IPS DF 4.7 (cell line): ENCODE data around the gene MAP3K4.
"Not testable (repeated sequence)": the region's sequence is repeated elsewhere in the genome, so short reads cannot be mapped to it uniquely, and the experiment has no call there.

Experiments
- DNase-seq: peaks from one replicate; pipeline ENCODE4 v3.0.0-alpha.2; 2013; ENCODE audit warnings: low spot score; ENCODE audit errors: extremely low read depth

Gene MAP3K4

GRCh38 chr6:161116554-161116953 lies 125.0 kb downstream of the MAP3K4 start:
- no peak for DNase-seq

DNA sequence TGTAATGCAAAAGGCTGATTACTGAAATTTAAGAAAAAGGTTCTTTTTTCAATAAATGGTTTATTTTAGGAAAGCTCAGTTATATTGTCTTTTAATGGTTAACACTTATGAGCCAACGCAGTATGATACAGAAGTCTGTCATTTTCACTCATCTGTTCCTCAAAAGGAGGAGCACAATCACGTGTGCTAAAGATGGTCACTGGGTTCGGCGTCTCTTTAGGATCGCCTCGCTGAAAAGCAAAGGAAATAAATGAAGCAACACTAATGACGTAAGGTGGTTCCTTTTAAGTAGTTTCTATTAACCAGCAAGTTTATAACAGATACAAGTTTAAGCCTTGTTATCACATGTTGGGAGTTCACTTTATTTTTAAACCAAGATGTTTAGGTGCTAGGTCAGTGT lies 125.7 kb downstream of the MAP3K4 start:
- DNase-seq: no peak

GRCh38 chr6:161117942-161118341 lies 126.4 kb downstream of the MAP3K4 start:
- no peak for DNase-seq

GRCh38 chr6:161123319-161123718 lies 131.8 kb downstream of the MAP3K4 start:
- DNase-seq: not testable (repeated sequence)

DNA sequence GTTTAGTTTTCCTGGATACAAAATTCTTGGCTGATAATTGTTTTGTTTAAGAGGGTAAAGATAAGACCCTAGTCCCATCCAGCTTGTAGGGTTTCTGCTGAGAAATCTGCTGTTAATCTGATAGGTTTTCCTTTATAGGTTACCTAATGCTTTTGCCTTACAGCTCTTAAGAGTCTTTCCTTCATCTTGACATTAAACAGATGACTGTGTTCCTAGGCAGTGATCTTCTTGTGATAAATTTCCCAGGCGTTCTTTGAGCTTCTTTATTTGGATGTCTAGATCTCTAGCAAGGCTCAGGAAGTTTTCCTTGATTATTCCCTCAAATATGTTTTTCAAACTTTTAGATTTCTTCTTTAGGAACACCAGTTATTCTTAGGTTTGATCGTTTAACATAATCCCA lies 134.0 kb downstream of the MAP3K4 start:
- no peak for DNase-seq

DNA sequence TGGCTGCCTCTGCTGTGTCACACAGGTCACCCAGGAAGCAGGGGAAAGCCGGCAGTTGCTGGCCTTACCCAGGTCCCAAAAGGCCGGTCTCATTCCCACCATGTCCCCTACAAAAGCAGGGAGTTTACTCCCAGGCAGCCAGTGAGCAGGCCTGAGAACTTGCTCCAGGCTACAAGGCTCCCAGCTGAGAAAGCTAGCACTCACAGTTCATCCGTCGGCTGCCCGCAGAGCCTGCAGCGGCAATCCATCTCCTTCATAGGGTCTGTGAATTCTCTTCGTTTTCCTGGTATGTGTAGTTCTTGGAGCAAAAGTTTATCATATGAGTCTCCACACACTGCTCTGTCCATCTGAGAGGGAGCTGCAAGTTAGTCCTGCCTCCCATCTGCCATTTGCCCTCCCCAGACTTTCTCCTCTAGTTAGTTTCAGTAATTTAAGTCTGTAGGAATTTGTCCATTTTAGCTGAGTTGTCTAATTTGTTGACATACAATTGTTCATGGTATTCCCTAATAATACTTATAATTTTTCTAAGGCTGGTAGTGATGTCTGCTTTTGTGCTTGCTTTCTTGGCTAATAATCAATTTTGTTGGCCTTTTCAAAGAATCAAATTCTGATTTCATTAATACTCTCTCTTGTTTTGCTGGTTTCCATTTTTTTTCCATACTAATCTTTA lies 135.6 kb downstream of the MAP3K4 start:
- no peak for DNase-seq

DNA sequence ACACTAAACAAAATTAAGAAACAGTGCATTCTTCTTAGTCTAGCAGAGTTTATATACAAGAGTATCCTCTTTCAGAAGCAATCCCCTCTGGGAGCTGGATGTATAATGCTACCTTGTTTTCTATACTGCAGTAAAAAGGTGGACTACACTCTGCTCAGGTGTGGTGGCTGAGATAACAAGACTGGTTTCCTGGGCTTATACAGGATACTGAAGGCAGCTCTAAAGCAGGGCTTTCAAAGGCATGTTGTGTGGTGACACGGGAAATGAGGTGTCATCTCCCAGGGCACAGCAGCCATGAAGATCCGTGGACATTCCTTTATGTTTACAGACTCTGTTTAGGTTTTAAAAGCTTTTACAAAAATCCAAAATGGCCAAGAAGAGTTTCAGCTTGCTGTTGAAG lies 136.7 kb downstream of the MAP3K4 start:
- DNase-seq: no peak

- DNase-seq: no peak
Measured at GRCh38 chr6:161128680-161129196, 137.2 kb downstream of the MAP3K4 start.

GRCh38 chr6:161130541-161130940 lies 139.0 kb downstream of the MAP3K4 start:
- DNase-seq: no peak

- DNase-seq: no peak
Measured at GRCh38 chr6:161130967-161131766, 139.6 kb downstream of the MAP3K4 start.

GRCh38 chr6:161132384-161132783 lies 140.8 kb downstream of the MAP3K4 start:
- no peak for DNase-seq

DNA sequence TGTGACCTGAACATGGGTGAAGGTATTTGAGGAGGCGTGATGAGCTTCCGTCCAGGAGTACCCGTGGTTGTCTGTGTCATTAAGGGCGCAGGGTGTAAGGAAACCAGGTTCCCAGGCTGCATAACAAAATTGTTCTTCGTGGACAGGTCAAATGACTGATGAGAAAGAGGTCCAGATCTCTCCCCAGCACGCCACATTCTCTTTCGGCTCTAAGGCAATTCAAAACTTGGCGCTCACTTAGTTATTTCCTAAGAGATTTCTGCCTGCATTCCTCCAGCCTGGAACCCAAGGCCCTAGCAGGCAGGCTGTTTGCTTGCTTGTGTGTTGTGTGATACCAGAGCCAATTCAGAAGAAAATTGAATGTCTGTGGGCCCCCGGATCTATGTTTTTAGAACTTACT lies 142.4 kb downstream of the MAP3K4 start:
- DNase-seq: no peak

GRCh38 chr6:161134550-161135298 lies 143.2 kb downstream of the MAP3K4 start:
- no peak for DNase-seq

- DNase-seq: no peak
Measured at GRCh38 chr6:161135695-161136591, 144.4 kb downstream of the MAP3K4 start.

- DNase-seq: no peak
Measured at GRCh38 chr6:161136655-161137054, 145.1 kb downstream of the MAP3K4 start.

DNA sequence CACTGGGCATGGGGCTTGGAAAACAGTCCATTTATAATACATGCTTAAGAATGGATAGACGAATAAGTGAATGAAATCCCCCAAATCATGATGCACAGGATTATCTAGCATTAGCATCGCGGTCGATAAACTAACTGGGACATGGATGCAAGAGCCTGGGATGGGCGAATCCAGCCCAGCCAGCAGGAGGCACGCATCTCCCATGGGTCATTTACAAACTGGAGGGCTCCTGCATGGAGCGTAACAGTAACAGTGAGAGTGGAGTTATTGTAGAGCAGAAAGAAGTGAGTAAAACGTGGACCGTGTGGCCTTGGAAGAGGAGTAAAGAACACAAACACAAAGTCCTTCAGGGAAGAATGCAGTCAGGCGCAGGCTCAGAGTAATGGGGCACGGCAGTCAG lies 145.8 kb downstream of the MAP3K4 start:
- DNase-seq: no peak

DNA sequence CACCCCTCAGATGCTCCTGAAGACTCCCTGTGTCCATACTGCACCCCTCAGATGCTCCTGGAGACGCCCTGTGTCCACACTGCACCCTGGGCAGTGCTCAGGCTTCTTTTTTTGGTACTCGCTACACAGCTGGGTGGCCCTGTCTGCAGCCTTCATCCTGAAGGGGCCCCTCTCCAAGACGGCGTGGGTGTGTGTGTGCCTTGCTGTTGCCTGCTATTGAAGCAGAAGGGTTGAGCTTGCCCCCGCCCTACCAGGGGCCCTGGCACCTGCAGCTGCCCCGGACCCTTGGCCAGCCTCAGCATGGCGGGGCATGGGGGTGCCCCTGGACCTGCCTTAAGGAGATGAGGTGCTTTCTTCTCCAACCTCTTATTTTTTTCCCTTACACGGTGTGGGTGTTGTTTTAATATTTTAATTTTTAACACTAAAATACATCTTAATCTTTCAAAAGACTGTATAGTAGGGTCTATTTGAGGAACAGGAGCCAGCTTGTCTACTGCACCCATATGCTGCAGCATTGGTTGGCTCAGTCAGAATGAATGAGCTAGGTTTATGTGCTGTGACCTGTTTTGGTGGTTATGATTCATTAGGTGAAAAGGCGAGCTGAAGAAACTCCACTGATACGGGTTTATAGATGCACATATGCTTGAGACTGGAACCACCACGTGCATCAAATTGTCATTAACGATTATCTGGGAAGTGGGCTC lies 146.4 kb downstream of the MAP3K4 start:
- DNase-seq: no peak

- DNase-seq: no peak
Measured at GRCh38 chr6:161138543-161139303, 147.2 kb downstream of the MAP3K4 start.

GRCh38 chr6:161139304-161139765 lies 147.8 kb downstream of the MAP3K4 start:
- no peak for DNase-seq
